ENCODE data around the gene AHSP. TPM values are rescaled to one million over a fixed set of nuclear protein-coding genes. Genes with fewer than 3 reads are reported as not detected.

The AHSP gene
- total RNA-seq, 1 experiment from 2014 or later, result not detected

- no peaks in the 10 kb centered on the region for H3K9me3 ChIP-seq (ENCODE audit: low read depth, low read length, poor library complexity, severe bottlenecking)
- peaks cover under 1% of the 10 kb centered on the region for H3K27me3 ChIP-seq (replicated peaks; ENCODE audit: insufficient read depth, low read depth, low read length, poor library complexity)
- H3K27ac ChIP-seq (ENCODE audit: low read depth, low read length, poor library complexity, severe bottlenecking), result no peak overlapping the region
- peaks cover 3% of the 10 kb centered on the region for H3K36me3 ChIP-seq (ENCODE audit: insufficient read depth, low read length, poor library complexity, severe bottlenecking)
- ChIA-PET POLR2A (ENCODE audit: low non-redundant PET) (no interaction called here), CTCF (interaction anchor here (1.0 kb wide), 1 partner anchor 27 kb away, joined by 3 read pairs; no protein-coding TSS in a partner anchor)
- no TSS peak for BruUV-seq (replicated peaks)
- peaks cover 12% of the 10 kb centered on the region for H3K4me1 ChIP-seq (ENCODE audit: insufficient read depth, low read length, poor library complexity, severe bottlenecking)
- intact Hi-C loops (cut with micrococcal nuclease; ENCODE audit: unreplicated experiment), result no loop called here
- no peak for TF ChIP-seq EZH2 (IDR thresholded peaks at IDR 0.05; ENCODE audit: borderline replicate concordance, low read depth, low read length, poor library complexity, severe bottlenecking)
- DNase-seq (ENCODE audit: low spot score), result no peak
- H3K4me3 ChIP-seq (ENCODE audit: low read depth, low read length, poor library complexity, severe bottlenecking), result peak overlapping the region; percentile 53
Measured at GRCh38 chr16:31487071-31487719, 40.5 kb upstream of the AHSP start.

- H3K4me1 ChIP-seq (ENCODE audit: insufficient read depth, low read length, poor library complexity, severe bottlenecking), result peaks cover 12% of the 10 kb centered on the region
- H3K36me3 ChIP-seq (ENCODE audit: insufficient read depth, low read length, poor library complexity, severe bottlenecking), result peaks cover 6% of the 10 kb centered on the region
- ChIA-PET CTCF (interaction anchor here (1.0 kb wide), 1 partner anchor 27 kb away, joined by 3 read pairs; no protein-coding TSS in a partner anchor), POLR2A (ENCODE audit: low non-redundant PET) (no interaction called here)
- peak overlapping the region; percentile 53 for H3K4me3 ChIP-seq (ENCODE audit: low read depth, low read length, poor library complexity, severe bottlenecking)
- BruUV-seq (replicated peaks), result no TSS peak
- H3K27ac ChIP-seq (ENCODE audit: low read depth, low read length, poor library complexity, severe bottlenecking), result no peak overlapping the region
- H3K9me3 ChIP-seq (ENCODE audit: low read depth, low read length, poor library complexity, severe bottlenecking), result no peaks in the 10 kb centered on the region
- H3K27me3 ChIP-seq (replicated peaks; ENCODE audit: insufficient read depth, low read depth, low read length, poor library complexity), result no peaks in the 10 kb centered on the region
- peak; percentile 60 for DNase-seq (ENCODE audit: low spot score)
- TF ChIP-seq EZH2 (IDR thresholded peaks at IDR 0.05; ENCODE audit: borderline replicate concordance, low read depth, low read length, poor library complexity, severe bottlenecking), result no peak
- no peak for TF ChIP-seq CTCF (conservative IDR thresholded peaks at IDR 0.05; ENCODE audit: low read depth, low read length)
- intact Hi-C loops (cut with micrococcal nuclease; ENCODE audit: unreplicated experiment), result no loop called here
Measured at GRCh38 chr16:31487720-31488467, 39.8 kb upstream of the AHSP start.

- TF ChIP-seq CTCF (conservative IDR thresholded peaks at IDR 0.05; ENCODE audit: low read depth, low read length) (no peak), EZH2 (IDR thresholded peaks at IDR 0.05; ENCODE audit: borderline replicate concordance, low read depth, low read length, poor library complexity, severe bottlenecking) (no peak)
- Histone ChIP-seq H3K9me3 (ENCODE audit: low read depth, low read length, poor library complexity, severe bottlenecking) (no peaks in the 10 kb centered on the region), H3K4me3 (ENCODE audit: low read depth, low read length, poor library complexity, severe bottlenecking) (peak overlapping the region; percentile 53), H3K27ac (ENCODE audit: low read depth, low read length, poor library complexity, severe bottlenecking) (no peak overlapping the region), H3K36me3 (ENCODE audit: insufficient read depth, low read length, poor library complexity, severe bottlenecking) (peaks cover 10% of the 10 kb centered on the region), H3K4me1 (ENCODE audit: insufficient read depth, low read length, poor library complexity, severe bottlenecking) (peaks cover 12% of the 10 kb centered on the region), H3K27me3 (replicated peaks; ENCODE audit: insufficient read depth, low read depth, low read length, poor library complexity) (no peaks in the 10 kb centered on the region)
- intact Hi-C loops (cut with micrococcal nuclease; ENCODE audit: unreplicated experiment), result no loop called here
- no peak for DNase-seq (ENCODE audit: low spot score)
- POLR2A ChIA-PET (ENCODE audit: low non-redundant PET), result no interaction called here
- BruUV-seq (replicated peaks), result no TSS peak
- CTCF ChIA-PET, result no interaction called here
Measured at GRCh38 chr16:31488468-31489297, 39.0 kb upstream of the AHSP start.
